HCEC 1CT (cell line): ENCODE measurements around the gene FXYD2.

Experiments used
- DNase-seq: peaks from one replicate; pipeline ENCODE4 v3.0.0-alpha.2; 2017

Gene FXYD2

GRCh38 chr11:117857734-117858414 is 33.3 kb upstream of the FXYD2 start:
- no peak for DNase-seq

- no peak for DNase-seq
Measured at GRCh38 chr11:117855912-117856651, 31.5 kb upstream of the FXYD2 start.

- no peak for DNase-seq
Measured at GRCh38 chr11:117855186-117855845, 30.8 kb upstream of the FXYD2 start.

DNA sequence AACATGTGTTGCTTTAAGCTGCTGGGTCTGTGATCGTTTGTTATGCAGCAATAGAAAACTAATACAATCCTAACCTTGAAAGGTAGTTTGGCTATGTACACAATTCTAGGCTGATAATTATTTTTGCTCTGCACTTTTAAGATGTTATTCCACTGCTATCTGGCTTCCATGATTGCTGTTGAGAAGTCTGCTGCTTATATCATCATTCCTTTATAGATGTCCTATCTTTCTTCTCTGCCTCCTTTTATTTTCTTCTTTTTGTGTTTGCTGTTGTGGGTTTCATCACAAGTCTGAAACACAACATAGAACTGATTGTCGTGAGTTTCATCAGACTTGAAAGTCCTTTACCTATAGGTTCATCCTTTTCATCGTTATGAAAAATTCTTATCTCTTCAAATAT is 27.8 kb upstream of the FXYD2 start:
- DNase-seq = no peak

DNA sequence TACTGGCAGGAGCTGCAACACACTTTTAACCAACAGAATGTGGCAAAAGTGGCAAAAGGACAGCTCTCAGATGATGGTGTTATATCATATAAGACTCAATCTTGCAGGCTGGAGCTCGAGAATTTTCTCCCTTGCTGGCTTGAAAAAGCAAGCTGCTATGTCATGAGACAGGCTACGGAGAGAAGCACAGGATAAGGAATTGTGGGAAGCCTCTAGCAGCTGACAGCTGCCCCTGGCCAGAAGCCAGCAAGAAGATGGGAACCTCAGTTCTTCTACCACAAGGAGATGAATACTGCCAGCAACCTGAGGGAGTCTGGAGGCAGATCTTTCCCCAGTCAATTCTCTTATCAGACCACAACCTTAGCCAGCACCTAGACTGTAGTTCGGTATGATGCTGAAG is 27.3 kb upstream of the FXYD2 start:
- DNase-seq = no peak

GRCh38 chr11:117851106-117851505 is 26.6 kb upstream of the FXYD2 start:
- DNase-seq = no peak

DNA sequence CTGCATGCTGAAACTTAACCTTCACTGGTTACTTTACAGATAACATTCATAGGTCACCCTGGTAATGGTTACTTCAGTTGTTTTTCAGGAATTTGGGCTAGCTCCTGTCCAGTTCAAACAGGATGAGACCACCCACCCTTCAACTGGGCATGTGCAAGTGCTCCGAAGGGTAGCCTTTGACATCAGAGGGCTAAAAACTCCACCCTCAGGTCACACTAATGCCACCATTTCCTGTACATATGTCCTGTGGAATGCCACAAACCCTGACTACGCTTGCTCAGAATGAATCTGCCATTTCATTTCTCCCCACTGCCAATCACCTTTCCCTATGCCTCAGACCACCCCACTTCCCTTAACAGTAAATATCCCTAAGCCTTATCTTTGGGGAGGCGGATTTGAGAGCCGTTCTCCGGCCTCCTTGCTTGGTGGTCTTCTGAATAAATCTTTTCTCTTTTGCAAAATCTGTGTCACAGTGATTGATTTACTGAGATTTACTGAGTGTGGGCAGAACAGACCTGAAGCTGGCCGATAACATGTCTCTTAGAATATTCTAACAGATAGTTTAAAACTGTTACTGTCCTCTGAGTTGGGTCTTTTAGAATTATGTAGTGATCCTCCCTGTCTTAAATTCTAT is 25.4 kb upstream of the FXYD2 start:
- DNase-seq = no peak

GRCh38 chr11:117843666-117844484 is 19.3 kb upstream of the FXYD2 start:
- DNase-seq = peak; percentile 39

DNA sequence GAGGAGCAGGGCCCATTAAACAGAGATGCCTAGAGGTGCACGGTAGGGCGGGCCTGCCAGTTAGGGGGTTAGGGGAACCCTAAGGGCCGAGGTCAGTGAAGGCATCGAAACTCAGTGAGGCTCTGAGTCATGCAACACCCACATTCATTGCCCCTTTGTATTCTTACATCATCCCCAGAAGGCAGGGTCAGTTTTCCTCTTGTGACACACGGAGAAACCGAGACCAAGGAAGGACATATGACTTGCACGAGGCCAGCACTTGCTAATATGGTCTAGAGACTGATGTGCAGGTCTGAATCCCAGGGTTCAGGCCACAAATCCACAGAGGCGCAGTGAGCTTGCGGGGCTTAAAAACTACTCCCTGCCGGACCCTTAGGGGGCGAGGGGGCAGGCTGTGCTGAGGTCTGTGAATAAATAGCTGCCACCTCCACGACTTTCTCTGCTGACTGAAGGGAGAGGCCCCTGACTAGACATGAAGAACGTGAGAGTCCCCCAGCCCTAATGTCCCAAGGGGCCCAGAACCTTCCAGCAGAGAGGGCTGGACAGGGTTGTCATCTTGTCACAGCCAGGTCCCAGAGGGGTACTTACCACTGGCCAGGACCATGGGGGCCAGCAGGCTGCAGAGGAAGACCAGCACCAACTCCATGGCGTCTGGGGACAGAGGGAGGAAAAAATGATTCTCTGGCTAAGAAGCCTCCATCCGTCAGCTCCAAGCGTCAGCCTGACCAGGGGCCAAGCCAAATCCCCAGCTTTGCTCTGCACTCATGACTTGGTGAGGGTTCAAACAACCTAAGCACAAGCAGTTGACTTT is 17.8 kb upstream of the FXYD2 start:
- DNase-seq = no peak

GRCh38 chr11:117841551-117842031 is 17.0 kb upstream of the FXYD2 start:
- no peak for DNase-seq

GRCh38 chr11:117840881-117841550 is 16.5 kb upstream of the FXYD2 start:
- no peak for DNase-seq

GRCh38 chr11:117839936-117840813 is 15.6 kb upstream of the FXYD2 start:
- DNase-seq = no peak

GRCh38 chr11:117839380-117839881 is 14.9 kb upstream of the FXYD2 start:
- DNase-seq = no peak

GRCh38 chr11:117838901-117839300 is 14.4 kb upstream of the FXYD2 start:
- DNase-seq = no peak

- no peak for DNase-seq
Measured at GRCh38 chr11:117837791-117838190, 13.2 kb upstream of the FXYD2 start.

- no peak for DNase-seq
Measured at GRCh38 chr11:117837070-117837776, 12.7 kb upstream of the FXYD2 start.

DNA sequence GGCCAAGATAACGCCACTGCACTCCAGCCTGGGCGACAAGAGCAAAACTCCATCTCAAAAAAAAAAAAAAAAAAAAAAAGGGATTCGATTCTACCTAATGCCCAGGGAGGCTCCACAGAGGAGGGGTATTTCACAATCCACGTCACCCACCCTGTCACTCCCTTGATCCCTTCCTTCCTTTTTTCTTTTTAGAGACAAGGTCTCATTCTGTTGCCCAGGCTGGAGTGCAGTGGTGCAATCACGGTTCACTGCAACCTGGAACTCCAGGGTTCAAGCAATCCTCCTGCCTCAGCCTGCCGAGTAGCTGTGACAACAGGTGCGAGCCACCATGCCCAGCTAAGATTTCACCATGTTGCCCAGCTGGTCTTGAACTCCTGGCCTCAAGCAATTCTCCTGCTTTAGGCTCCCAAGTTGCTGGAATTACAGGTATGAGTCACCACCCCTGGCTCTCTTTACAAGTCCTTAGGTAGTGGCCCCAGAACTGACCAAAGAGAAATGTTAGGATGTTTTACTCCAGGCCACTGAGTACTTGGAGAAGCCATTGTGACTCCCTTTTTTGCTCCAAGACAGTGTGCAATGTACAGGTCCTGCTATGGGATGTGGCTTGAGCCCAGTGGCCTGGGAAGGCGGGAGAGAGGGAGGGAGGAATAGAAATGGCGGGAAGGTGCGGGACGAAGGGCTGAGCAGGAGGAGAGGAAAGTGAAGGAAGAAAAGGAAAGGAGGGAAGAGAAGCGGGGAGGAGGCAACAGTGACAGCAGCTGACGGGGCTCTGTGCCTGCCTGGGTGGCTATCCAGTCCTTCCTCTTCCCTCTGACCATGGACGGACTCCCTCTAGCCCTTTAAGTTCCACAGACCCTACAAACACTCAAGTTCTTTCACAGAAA is 11.8 kb upstream of the FXYD2 start:
- DNase-seq = no peak

GRCh38 chr11:117835576-117835975 is 11.0 kb upstream of the FXYD2 start:
- DNase-seq = no peak
